Measurements from ENCODE around the gene FAAH2. TPM values are rescaled to one million over a fixed set of nuclear protein-coding genes. Genes with fewer than 3 reads are reported as not detected.

Gene FAAH2
- polyA plus RNA-seq, 1 donor from 2014 or later = 9.3 TPM

- no peaks in the 10 kb centered on the region for H3F3A ChIP-seq (ENCODE audit: insufficient read depth, low read length, poor library complexity, severe bottlenecking)
- H2AFZ ChIP-seq (ENCODE audit: low read depth, low read length) = no peak overlapping the region
- no peaks in the 10 kb centered on the region for H3K9me3 ChIP-seq (ENCODE audit: low read length)
- H3K4me2 ChIP-seq (ENCODE audit: low read length) = no peak overlapping the region
- H3K27ac ChIP-seq (ENCODE audit: low read length) = no peak overlapping the region
- TF ChIP-seq RAD21 (conservative IDR thresholded peaks at IDR 0.05) (no peak), CTCF (IDR thresholded peaks at IDR 0.05; ENCODE audit: poor library complexity, severe bottlenecking) (no peak), TAF1 (IDR thresholded peaks at IDR 0.05; ENCODE audit: low read depth) (no peak)
- no peaks in the 10 kb centered on the region for H3K36me3 ChIP-seq (ENCODE audit: insufficient read depth, low read length)
- no peaks in the 10 kb centered on the region for H3K27me3 ChIP-seq (ENCODE audit: insufficient read depth, low read depth, low read length)
- no peak overlapping the region for H3K9ac ChIP-seq (ENCODE audit: low read length)
- no peaks in the 10 kb centered on the region for H3K9me2 ChIP-seq (ENCODE audit: insufficient read depth, low read length)
- no peak overlapping the region for H3K4me3 ChIP-seq (ENCODE audit: low read length)
- H3K79me2 ChIP-seq (replicated peaks; ENCODE audit: insufficient read depth, low read length) = no peaks in the 10 kb centered on the region
- H4K20me1 ChIP-seq (ENCODE audit: insufficient read depth) = no peaks in the 10 kb centered on the region
Measured at GRCh38 chrX:57516491-57516890, 230.0 kb downstream of the FAAH2 start.

- Histone ChIP-seq H3F3A (ENCODE audit: insufficient read depth, low read length, poor library complexity, severe bottlenecking) (no peaks in the 10 kb centered on the region), H3K4me3 (ENCODE audit: low read length) (no peak overlapping the region), H3K9ac (ENCODE audit: low read length) (no peak overlapping the region), H2AFZ (ENCODE audit: low read depth, low read length) (no peak overlapping the region), H3K36me3 (ENCODE audit: insufficient read depth, low read length) (no peaks in the 10 kb centered on the region), H3K9me2 (ENCODE audit: insufficient read depth, low read length) (no peaks in the 10 kb centered on the region), H3K4me2 (ENCODE audit: low read length) (no peak overlapping the region), H4K20me1 (ENCODE audit: insufficient read depth) (no peaks in the 10 kb centered on the region), H3K9me3 (ENCODE audit: low read length) (no peaks in the 10 kb centered on the region), H3K27ac (ENCODE audit: low read length) (no peak overlapping the region), H3K79me2 (replicated peaks; ENCODE audit: insufficient read depth, low read length) (no peaks in the 10 kb centered on the region), H3K27me3 (ENCODE audit: insufficient read depth, low read depth, low read length) (no peaks in the 10 kb centered on the region)
- TF ChIP-seq RAD21 (conservative IDR thresholded peaks at IDR 0.05) (no peak), POLR2AphosphoS5 (IDR thresholded peaks at IDR 0.05) (no peak), MXI1 (conservative IDR thresholded peaks at IDR 0.05; ENCODE audit: poor library complexity, severe bottlenecking) (no peak), EP300 (conservative IDR thresholded peaks at IDR 0.05; ENCODE audit: poor library complexity, severe bottlenecking) (no peak), EZH2 (IDR thresholded peaks at IDR 0.05; ENCODE audit: borderline replicate concordance, insufficient read depth, low read length, poor library complexity, severe bottlenecking) (no peak), SMC3 (conservative IDR thresholded peaks at IDR 0.05; ENCODE audit: poor library complexity) (no peak), REST (IDR thresholded peaks at IDR 0.05; ENCODE audit: borderline replicate concordance) (no peak), CTCF (IDR thresholded peaks at IDR 0.05; ENCODE audit: poor library complexity, severe bottlenecking) (no peak), TAF1 (IDR thresholded peaks at IDR 0.05; ENCODE audit: low read depth) (no peak)
Measured at GRCh38 chrX:57519578-57520118, 233.1 kb downstream of the FAAH2 start.
